Measurements from ENCODE around the gene ATG7. TPM values are rescaled to one million over a fixed set of nuclear protein-coding genes. Genes with fewer than 3 reads are reported as not detected.

The ATG7 gene
- total RNA-seq, 2 experiments from 2014 or later: 21.7 to 28.4 TPM

DNA sequence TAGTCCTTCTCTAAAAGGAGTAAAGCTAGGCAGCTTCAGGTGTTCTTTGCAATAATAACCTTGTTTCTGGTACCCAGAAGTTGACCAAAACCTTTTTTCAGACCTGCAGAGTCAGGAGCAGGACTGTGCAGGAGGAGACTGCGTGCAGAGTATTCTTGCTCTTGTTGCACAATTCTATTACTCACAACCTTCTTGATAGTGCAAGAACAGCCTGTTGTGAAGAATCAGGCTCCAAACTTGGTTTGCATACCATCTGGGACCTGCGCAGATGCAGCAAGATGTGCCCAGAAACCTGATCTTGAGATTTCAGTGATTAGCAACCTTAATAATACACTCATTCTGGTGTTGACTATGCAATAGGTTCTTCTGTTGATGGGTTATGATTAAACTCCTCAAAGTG is 111.9 kb downstream of the ATG7 start:
- no peaks in the 10 kb centered on the region for H4K20me1 ChIP-seq (ENCODE audit: insufficient read depth, low read length)
- no peak for DNase-seq (ENCODE audit: low spot score)
- H3K4me2 ChIP-seq (ENCODE audit: low read length): no peak overlapping the region
- no peaks in the 10 kb centered on the region for H3K9me2 ChIP-seq (ENCODE audit: insufficient read depth, low read length)
- BruUV-seq (replicated peaks): no TSS peak
- no peak overlapping the region for H3K4me3 ChIP-seq (ENCODE audit: low read depth, low read length, poor library complexity, severe bottlenecking)
- no peaks in the 10 kb centered on the region for H3K79me2 ChIP-seq (ENCODE audit: insufficient read depth, low read depth, low read length)
- intact Hi-C loops (cut with micrococcal nuclease; ENCODE audit: unreplicated experiment): no loop called here
- POLR2A ChIA-PET: interaction anchor here (0.6 kb wide), 1 partner anchor 91 kb away, joined by 3 read pairs; no protein-coding TSS in a partner anchor
- H2AFZ ChIP-seq (ENCODE audit: low read length): no peak overlapping the region
- peaks cover 7% of the 10 kb centered on the region for H3K4me1 ChIP-seq (ENCODE audit: insufficient read depth, low read length, poor library complexity, severe bottlenecking)
- H3K9me3 ChIP-seq (ENCODE audit: low read length): no peaks in the 10 kb centered on the region
- TF ChIP-seq, protein P1, sequence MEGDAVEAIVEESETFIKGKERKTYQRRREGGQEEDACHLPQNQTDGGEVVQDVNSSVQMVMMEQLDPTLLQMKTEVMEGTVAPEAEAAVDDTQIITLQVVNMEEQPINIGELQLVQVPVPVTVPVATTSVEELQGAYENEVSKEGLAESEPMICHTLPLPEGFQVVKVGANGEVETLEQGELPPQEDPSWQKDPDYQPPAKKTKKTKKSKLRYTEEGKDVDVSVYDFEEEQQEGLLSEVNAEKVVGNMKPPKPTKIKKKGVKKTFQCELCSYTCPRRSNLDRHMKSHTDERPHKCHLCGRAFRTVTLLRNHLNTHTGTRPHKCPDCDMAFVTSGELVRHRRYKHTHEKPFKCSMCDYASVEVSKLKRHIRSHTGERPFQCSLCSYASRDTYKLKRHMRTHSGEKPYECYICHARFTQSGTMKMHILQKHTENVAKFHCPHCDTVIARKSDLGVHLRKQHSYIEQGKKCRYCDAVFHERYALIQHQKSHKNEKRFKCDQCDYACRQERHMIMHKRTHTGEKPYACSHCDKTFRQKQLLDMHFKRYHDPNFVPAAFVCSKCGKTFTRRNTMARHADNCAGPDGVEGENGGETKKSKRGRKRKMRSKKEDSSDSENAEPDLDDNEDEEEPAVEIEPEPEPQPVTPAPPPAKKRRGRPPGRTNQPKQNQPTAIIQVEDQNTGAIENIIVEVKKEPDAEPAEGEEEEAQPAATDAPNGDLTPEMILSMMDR (conservative IDR thresholded peaks at IDR 0.05; ENCODE audit: low read length): no peak
- TF ChIP-seq EZH2phosphoT487 (IDR thresholded peaks at IDR 0.05; ENCODE audit: borderline replicate concordance, low read depth, low read length): no peak
- H3K27ac ChIP-seq (ENCODE audit: low read depth, low read length, poor library complexity, severe bottlenecking): no peak overlapping the region
- H3K36me3 ChIP-seq (ENCODE audit: insufficient read depth, low read length): no peaks in the 10 kb centered on the region
- CTCF ChIA-PET (ENCODE audit: unreplicated experiment): no interaction called here

DNA sequence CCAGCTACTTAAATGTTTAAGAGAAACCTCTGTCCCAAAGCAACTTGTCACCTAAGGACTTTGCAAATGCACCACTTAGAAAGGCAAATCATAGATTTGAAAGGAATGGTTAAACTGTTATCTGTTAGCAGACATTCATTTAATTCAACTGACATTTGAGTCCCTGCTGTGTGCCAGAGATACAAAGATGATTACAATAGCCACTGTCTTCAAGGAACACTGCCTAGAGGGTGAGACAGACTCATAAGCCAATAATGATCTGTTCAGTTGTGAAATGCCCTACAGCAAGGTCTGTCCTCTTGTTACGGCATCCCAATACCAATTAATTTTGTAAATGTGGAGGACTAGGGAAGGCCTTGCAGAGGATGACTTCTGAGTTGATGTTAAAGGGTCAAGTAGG is 113.1 kb downstream of the ATG7 start:
- Histone ChIP-seq H3K9me3 (ENCODE audit: low read length) (no peaks in the 10 kb centered on the region), H3K27ac (ENCODE audit: low read depth, low read length, poor library complexity, severe bottlenecking) (no peak overlapping the region), H3K36me3 (ENCODE audit: insufficient read depth, low read length) (no peaks in the 10 kb centered on the region), H2AFZ (ENCODE audit: low read length) (no peak overlapping the region), H3K4me2 (ENCODE audit: low read length) (no peak overlapping the region), H4K20me1 (ENCODE audit: insufficient read depth, low read length) (no peaks in the 10 kb centered on the region), H3K4me3 (ENCODE audit: low read depth, low read length, poor library complexity, severe bottlenecking) (no peak overlapping the region), H3K79me2 (ENCODE audit: insufficient read depth, low read depth, low read length) (no peaks in the 10 kb centered on the region), H3K4me1 (ENCODE audit: insufficient read depth, low read length, poor library complexity, severe bottlenecking) (peaks cover 7% of the 10 kb centered on the region), H3K9me2 (ENCODE audit: insufficient read depth, low read length) (no peaks in the 10 kb centered on the region)
- intact Hi-C loops (cut with micrococcal nuclease; ENCODE audit: unreplicated experiment): no loop called here
- POLR2A ChIA-PET: no interaction called here
- BruUV-seq (replicated peaks): no TSS peak
- no peak for TF ChIP-seq EZH2phosphoT487 (IDR thresholded peaks at IDR 0.05; ENCODE audit: borderline replicate concordance, low read depth, low read length)
- TF ChIP-seq, protein P1 (conservative IDR thresholded peaks at IDR 0.05; ENCODE audit: low read length): no peak
- CTCF ChIA-PET (ENCODE audit: unreplicated experiment): no interaction called here
- DNase-seq (ENCODE audit: low spot score): no peak

DNA sequence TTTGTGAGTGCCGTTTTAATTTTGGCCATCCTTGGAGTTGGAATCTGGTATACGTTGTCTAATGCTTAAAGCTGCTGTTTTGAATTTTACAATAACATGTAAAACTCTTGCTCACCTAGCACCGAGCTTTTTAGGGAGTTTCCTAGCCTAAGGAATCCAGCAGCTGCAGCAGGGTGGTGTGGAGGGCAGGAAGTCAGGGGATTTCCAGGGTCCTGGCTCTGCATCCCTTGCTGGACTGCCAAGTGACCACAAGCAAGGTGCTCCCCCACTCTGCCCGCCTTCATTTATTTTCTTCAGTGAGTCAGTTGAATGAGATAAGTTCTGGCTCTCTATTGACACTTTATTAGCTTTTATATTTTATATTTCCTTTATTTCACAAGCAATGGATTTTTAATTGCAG is 113.7 kb downstream of the ATG7 start:
- H3K9me3 ChIP-seq (ENCODE audit: low read length): no peaks in the 10 kb centered on the region
- no TSS peak for BruUV-seq (replicated peaks)
- no peaks in the 10 kb centered on the region for H3K9me2 ChIP-seq (ENCODE audit: insufficient read depth, low read length)
- DNase-seq (ENCODE audit: low spot score): no peak
- H3K4me3 ChIP-seq (ENCODE audit: low read depth, low read length, poor library complexity, severe bottlenecking): no peak overlapping the region
- no peaks in the 10 kb centered on the region for H3K79me2 ChIP-seq (ENCODE audit: insufficient read depth, low read depth, low read length)
- intact Hi-C loops (cut with micrococcal nuclease; ENCODE audit: unreplicated experiment): no loop called here
- H3K4me2 ChIP-seq (ENCODE audit: low read length): no peak overlapping the region
- H4K20me1 ChIP-seq (ENCODE audit: insufficient read depth, low read length): no peaks in the 10 kb centered on the region
- no peaks in the 10 kb centered on the region for H3K36me3 ChIP-seq (ENCODE audit: insufficient read depth, low read length)
- H3K27ac ChIP-seq (ENCODE audit: low read depth, low read length, poor library complexity, severe bottlenecking): no peak overlapping the region
- POLR2A ChIA-PET: no interaction called here
- peaks cover 7% of the 10 kb centered on the region for H3K4me1 ChIP-seq (ENCODE audit: insufficient read depth, low read length, poor library complexity, severe bottlenecking)
- TF ChIP-seq, protein P1 (conservative IDR thresholded peaks at IDR 0.05; ENCODE audit: low read length): no peak
- TF ChIP-seq EZH2phosphoT487 (IDR thresholded peaks at IDR 0.05; ENCODE audit: borderline replicate concordance, low read depth, low read length): no peak
- CTCF ChIA-PET (ENCODE audit: unreplicated experiment): no interaction called here
- H2AFZ ChIP-seq (ENCODE audit: low read length): no peak overlapping the region

Measured in OCI-LY7 (cell line).